Left ventricle myocardium inferior (tissue), 1 donor: ENCODE measurements around the gene CALCA. TPM values are rescaled to one million over a fixed set of nuclear protein-coding genes. Genes with fewer than 3 reads are reported as not detected.

Source experiments
- DNase-seq: peaks from one replicate; pipeline ENCODE4 v3.0.0-alpha.2; 2020
- H3K27ac ChIP-seq: fragments of 200-600 bp; replicated peaks from 2 replicates; pipeline ENCODE4 v1.8.0; 2021
- H3K27me3 ChIP-seq: fragments of 200-600 bp; 2 replicates; pipeline ENCODE4 v1.8.0; 2021; ENCODE audit warnings: low read depth
- H3K36me3 ChIP-seq: fragments of 200-600 bp; 2 replicates; pipeline ENCODE4 v1.8.0; 2021
- H3K4me1 ChIP-seq: fragments of 200-600 bp; 2 replicates; pipeline ENCODE4 v1.8.0; 2021
- H3K4me3 ChIP-seq: fragments of 200-600 bp; 2 replicates; pipeline ENCODE4 v1.8.0; 2021; ENCODE audit warnings: mild to moderate bottlenecking, moderate library complexity
- H3K9me3 ChIP-seq: fragments of 200-600 bp; replicated peaks from 2 replicates; pipeline ENCODE4 v1.8.0; 2021
- intact Hi-C: fragments of 100-400 bp; cut with micrococcal nuclease; formaldehyde crosslinking; loops from one replicate; pipeline ENCODE4 v1.11.0; 2022
- total RNA-seq: library from RNA; stranded (reverse); fragmentation: NEBNext Ultra II Directional; extraction: Animal tissue kit (Norgen Biotek cat#: 25700); gene quantifications from one replicate; pipeline ENCODE4 v1.2.1, GENCODE V29; 2021
- TF ChIP-seq, protein P1 (sequence below): fragments of 200-600 bp; IDR thresholded peaks from 2 replicates; pipeline ENCODE4 v1.8.0; 2021; ENCODE audit warnings: antibody characterized with exemption, mild to moderate bottlenecking, borderline replicate concordance
- donor health status: DM: no; HTN: yes; CAD: no; lungs with severe emphysema.

CALCA gene
- total RNA-seq, 1 donor from 2014 or later: not detected

DNA sequence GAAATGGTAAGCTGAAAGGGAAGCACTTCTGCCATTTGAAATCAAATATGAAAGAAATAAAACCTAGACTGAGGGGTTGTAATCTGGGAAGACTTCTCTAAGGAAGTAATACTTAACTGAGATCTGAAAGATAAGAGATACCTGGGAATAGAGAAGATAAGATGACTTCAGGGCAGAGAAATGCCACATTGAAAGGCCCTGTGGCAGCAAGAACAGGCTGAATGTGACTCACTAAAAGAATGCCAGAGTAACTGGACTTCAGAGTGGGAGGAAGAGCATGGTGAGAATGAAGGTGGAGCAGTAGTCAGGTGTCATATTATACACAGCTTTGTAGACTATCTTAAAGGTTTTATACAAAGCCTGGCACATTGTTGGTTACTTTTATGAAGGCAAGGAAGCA, 17.6 kb downstream of the CALCA start:
- intact Hi-C loops: no loop called here
- no peak for DNase-seq

DNA sequence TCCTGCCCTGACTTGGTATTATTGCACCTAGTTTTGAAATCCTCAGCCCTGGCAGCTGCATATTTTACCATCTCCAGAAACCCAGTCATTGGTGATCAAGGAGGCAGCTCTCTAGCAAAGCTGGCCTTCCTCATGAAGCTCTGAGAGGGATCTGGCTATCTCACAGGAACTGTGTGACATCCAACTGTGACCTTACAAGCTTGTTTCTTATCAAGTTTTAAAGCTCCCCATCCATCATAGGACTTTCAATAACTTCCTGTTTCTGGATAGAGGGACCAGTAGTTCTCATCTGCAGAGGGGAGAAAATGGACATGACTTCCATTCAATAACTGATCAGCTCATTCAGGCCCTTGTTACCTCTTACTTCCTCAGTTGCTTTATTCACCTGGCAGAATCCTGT, 18.2 kb downstream of the CALCA start:
- intact Hi-C loops: no loop called here
- Histone ChIP-seq H3K27ac (no peak overlapping the region), H3K27me3 (peaks cover 3% of the 10 kb centered on the region), H3K4me3 (no peak overlapping the region), H3K4me1 (no peaks in the 10 kb centered on the region), H3K36me3 (no peaks in the 10 kb centered on the region), H3K9me3 (no peaks in the 10 kb centered on the region)
- TF ChIP-seq, protein P1, sequence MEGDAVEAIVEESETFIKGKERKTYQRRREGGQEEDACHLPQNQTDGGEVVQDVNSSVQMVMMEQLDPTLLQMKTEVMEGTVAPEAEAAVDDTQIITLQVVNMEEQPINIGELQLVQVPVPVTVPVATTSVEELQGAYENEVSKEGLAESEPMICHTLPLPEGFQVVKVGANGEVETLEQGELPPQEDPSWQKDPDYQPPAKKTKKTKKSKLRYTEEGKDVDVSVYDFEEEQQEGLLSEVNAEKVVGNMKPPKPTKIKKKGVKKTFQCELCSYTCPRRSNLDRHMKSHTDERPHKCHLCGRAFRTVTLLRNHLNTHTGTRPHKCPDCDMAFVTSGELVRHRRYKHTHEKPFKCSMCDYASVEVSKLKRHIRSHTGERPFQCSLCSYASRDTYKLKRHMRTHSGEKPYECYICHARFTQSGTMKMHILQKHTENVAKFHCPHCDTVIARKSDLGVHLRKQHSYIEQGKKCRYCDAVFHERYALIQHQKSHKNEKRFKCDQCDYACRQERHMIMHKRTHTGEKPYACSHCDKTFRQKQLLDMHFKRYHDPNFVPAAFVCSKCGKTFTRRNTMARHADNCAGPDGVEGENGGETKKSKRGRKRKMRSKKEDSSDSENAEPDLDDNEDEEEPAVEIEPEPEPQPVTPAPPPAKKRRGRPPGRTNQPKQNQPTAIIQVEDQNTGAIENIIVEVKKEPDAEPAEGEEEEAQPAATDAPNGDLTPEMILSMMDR: no peak
- no peak for DNase-seq

More for the DNA sequence above, 17.6 kb downstream of the CALCA start:
- Histone ChIP-seq H3K27me3 (peaks cover 4% of the 10 kb centered on the region), H3K4me1 (no peaks in the 10 kb centered on the region), H3K36me3 (no peaks in the 10 kb centered on the region), H3K4me3 (no peak overlapping the region), H3K27ac (no peak overlapping the region), H3K9me3 (no peaks in the 10 kb centered on the region)
- TF ChIP-seq, protein P1: no peak

DNA sequence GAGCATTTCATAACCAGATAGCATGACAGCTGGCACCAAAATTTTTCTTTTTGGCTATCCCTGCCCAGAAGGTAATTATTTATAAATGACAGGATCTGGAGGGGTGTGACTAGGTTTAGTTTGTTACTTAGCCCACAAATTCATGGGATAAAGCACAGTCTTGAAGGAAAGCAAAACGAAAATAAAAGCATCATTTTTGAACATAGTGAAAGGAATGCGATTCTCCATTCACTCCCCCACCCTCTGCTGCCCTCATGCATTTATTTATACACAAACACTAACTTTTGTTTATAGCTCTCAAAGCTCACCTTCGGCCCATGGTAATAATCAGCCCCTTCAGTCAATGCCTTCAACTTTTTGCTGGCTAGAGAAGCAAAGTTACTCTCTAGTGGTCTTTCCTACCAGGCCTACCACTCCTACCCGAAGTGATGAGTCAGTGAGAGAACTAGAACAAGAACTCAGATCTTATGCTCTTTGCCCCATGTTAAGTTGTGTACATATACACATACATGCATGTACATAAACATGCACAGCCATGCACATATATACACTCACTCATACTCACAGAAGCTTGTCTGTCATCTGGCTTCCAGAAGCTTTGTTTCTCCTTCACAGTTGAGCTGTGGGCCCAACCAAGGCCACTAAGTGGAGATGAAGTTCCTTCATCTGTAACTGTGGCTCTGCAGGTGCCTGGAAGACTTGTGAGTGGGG, 22.6 kb downstream of the CALCA start:
- no peak overlapping the region for H3K27ac ChIP-seq
- H3K4me3 ChIP-seq: no peak overlapping the region
- no peaks in the 10 kb centered on the region for H3K9me3 ChIP-seq
- H3K36me3 ChIP-seq: no peaks in the 10 kb centered on the region
- intact Hi-C loops: no loop called here
- no peak for DNase-seq
- no peaks in the 10 kb centered on the region for H3K4me1 ChIP-seq
- H3K27me3 ChIP-seq: no peaks in the 10 kb centered on the region
- TF ChIP-seq, protein P1: no peak

DNA sequence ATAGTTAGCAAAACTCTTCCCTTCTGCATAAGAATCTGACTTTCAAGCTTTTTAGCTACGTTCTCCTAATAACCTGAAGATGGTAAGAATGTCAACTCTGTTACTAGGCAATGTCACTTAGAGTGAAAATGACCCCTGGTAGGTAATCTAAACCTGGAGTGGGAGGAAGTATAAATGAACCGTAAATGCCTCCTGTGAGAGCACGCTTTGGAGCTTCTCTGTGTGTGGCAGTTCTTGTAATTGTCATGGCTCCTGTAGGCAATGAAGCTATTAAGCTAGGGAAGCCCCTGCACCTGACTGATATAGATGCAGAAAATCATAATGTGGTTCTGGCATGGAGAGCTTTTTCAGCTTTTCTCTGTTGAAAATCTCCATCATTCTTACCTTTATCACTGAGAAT, 29.4 kb downstream of the CALCA start:
- Histone ChIP-seq H3K4me1 (no peaks in the 10 kb centered on the region), H3K27me3 (no peaks in the 10 kb centered on the region), H3K36me3 (no peaks in the 10 kb centered on the region), H3K27ac (no peak overlapping the region), H3K4me3 (no peak overlapping the region), H3K9me3 (no peaks in the 10 kb centered on the region)
- DNase-seq: no peak
- intact Hi-C loops: no loop called here
- TF ChIP-seq, protein P1: no peak

DNA sequence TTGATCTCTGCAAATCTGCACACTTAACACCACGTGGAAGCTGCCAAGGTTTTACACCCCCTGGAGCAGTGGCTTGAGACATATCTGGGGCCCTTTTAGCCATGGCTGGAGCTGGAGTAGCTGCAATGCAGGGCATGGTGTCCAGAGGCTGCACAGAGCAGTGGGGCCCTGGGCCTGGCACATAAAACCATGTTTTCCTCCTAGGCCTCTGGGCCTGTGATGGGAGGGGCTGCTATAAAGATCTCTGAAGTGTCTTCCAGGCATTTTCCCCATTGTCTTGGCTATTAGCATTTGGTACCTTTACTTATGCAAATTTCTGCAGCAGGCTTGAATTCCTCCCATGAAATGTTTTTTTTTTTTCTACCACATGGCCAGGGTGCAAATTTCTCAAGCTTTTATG, 33.2 kb downstream of the CALCA start:
- DNase-seq: no peak
- no peak overlapping the region for H3K4me3 ChIP-seq
- H3K4me1 ChIP-seq: no peaks in the 10 kb centered on the region
- no peaks in the 10 kb centered on the region for H3K9me3 ChIP-seq
- TF ChIP-seq, protein P1: no peak
- H3K27ac ChIP-seq: no peak overlapping the region
- no peaks in the 10 kb centered on the region for H3K36me3 ChIP-seq
- H3K27me3 ChIP-seq: no peaks in the 10 kb centered on the region
- intact Hi-C loops: no loop called here
